ENCODE results near the gene IL10.

DNA sequence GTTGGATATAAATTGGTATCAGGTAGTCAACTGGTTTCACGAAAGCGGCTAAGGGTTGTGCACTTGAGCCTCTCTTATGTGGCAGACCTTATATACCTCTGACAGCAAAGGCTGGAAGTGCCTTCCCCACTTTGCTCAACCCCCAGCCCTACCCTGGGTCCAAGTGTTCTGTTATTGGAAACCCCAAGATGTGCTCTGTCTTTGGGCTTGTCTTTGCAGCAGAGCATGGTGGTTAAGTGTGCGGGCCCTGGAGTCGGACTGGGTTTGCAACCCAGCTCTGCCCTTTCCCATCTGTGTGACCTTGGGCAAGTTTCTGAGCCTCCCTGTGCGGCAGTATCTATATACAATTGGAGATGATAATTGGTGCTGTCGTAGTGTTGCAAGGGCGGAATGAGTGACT, 11.2 kb upstream of the IL10 start:
- TF ChIP-seq JUND (IDR thresholded peaks at IDR 0.05) (no peak), SIN3A (IDR thresholded peaks at IDR 0.05; ENCODE audit: borderline replicate concordance, low read depth, low read length) (no peak), MAX (IDR thresholded peaks at IDR 0.05; ENCODE audit: low read depth) (no peak)
- TF ChIP-seq, protein P1, sequence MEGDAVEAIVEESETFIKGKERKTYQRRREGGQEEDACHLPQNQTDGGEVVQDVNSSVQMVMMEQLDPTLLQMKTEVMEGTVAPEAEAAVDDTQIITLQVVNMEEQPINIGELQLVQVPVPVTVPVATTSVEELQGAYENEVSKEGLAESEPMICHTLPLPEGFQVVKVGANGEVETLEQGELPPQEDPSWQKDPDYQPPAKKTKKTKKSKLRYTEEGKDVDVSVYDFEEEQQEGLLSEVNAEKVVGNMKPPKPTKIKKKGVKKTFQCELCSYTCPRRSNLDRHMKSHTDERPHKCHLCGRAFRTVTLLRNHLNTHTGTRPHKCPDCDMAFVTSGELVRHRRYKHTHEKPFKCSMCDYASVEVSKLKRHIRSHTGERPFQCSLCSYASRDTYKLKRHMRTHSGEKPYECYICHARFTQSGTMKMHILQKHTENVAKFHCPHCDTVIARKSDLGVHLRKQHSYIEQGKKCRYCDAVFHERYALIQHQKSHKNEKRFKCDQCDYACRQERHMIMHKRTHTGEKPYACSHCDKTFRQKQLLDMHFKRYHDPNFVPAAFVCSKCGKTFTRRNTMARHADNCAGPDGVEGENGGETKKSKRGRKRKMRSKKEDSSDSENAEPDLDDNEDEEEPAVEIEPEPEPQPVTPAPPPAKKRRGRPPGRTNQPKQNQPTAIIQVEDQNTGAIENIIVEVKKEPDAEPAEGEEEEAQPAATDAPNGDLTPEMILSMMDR (IDR thresholded peaks at IDR 0.05), result no peak
